Activated T-helper 2 cell treated with anti-CD3 and anti-CD28 coated beads, Interferon-gamma antibody, Interleukin-2, Interleukin-4, amounts not matched to agents 10 μg/mL and 5 μg/mL and 100 μg/mL, durations not matched to agents 14 hours and 24 hours and 36 hours (primary cell): Measurements from ENCODE around the gene GFAP. TPM values are rescaled to one million over a fixed set of nuclear protein-coding genes. Genes with fewer than 3 reads are reported as not detected.

Experiments
- DNase-seq: peaks from one replicate; pipeline ENCODE4 v3.0.0; 2021; ENCODE audit warnings: low spot score
- H3K27ac Mint-ChIP-seq: one replicate; pipeline ENCODE4 v1.8.0; 2021; ENCODE audit warnings: mixed read lengths
- H3K27me3 Mint-ChIP-seq: one replicate; pipeline ENCODE4 v1.8.0; 2021; ENCODE audit warnings: low read depth, mixed read lengths
- H3K36me3 Mint-ChIP-seq: one replicate; pipeline ENCODE4 v1.8.0; 2021; ENCODE audit warnings: low read depth, mixed read lengths
- H3K4me1 Mint-ChIP-seq: one replicate; pipeline ENCODE4 v1.8.0; 2021; ENCODE audit warnings: low read depth, mixed read lengths
- H3K4me3 Mint-ChIP-seq: one replicate; pipeline ENCODE4 v1.8.0; 2021; ENCODE audit warnings: low read depth, mild to moderate bottlenecking, moderate library complexity, mixed read lengths
- H3K9me3 Mint-ChIP-seq: one replicate; pipeline ENCODE4 v1.8.0; 2021; ENCODE audit warnings: mixed read lengths
- intact Hi-C: fragments of 100-400 bp; cut with micrococcal nuclease; formaldehyde crosslinking; loops from one replicate; pipeline ENCODE4 v1.15.1; 2023
- total RNA-seq: library from RNA; stranded (reverse); gene quantifications from 2 replicates; pipeline ENCODE4 v1.2.3, GENCODE V29; 2022

The GFAP gene
- total RNA-seq, 1 donor from 2014 or later, result 0.34 TPM

- DNase-seq, result no peak
- peaks cover 4% of the 10 kb centered on the region for H3K27me3 Mint-ChIP-seq
- peaks cover 71% of the 10 kb centered on the region for H3K36me3 Mint-ChIP-seq
- intact Hi-C loops, result no loop called here
- no peak overlapping the region for H3K27ac Mint-ChIP-seq
- no peaks in the 10 kb centered on the region for H3K4me1 Mint-ChIP-seq
- no peak overlapping the region for H3K4me3 Mint-ChIP-seq
- no peaks in the 10 kb centered on the region for H3K9me3 Mint-ChIP-seq
Observed at GRCh38 chr17:44927696-44928095, 12.4 kb upstream of the GFAP start.

GRCh38 chr17:44926821-44927525, 11.7 kb upstream of the GFAP start:
- Mint-ChIP-seq H3K27ac (no peak overlapping the region), H3K4me1 (no peaks in the 10 kb centered on the region), H3K36me3 (peaks cover 68% of the 10 kb centered on the region), H3K4me3 (no peak overlapping the region), H3K9me3 (no peaks in the 10 kb centered on the region), H3K27me3 (peaks cover 4% of the 10 kb centered on the region)
- no peak for DNase-seq
- intact Hi-C loops, result no loop called here

DNA sequence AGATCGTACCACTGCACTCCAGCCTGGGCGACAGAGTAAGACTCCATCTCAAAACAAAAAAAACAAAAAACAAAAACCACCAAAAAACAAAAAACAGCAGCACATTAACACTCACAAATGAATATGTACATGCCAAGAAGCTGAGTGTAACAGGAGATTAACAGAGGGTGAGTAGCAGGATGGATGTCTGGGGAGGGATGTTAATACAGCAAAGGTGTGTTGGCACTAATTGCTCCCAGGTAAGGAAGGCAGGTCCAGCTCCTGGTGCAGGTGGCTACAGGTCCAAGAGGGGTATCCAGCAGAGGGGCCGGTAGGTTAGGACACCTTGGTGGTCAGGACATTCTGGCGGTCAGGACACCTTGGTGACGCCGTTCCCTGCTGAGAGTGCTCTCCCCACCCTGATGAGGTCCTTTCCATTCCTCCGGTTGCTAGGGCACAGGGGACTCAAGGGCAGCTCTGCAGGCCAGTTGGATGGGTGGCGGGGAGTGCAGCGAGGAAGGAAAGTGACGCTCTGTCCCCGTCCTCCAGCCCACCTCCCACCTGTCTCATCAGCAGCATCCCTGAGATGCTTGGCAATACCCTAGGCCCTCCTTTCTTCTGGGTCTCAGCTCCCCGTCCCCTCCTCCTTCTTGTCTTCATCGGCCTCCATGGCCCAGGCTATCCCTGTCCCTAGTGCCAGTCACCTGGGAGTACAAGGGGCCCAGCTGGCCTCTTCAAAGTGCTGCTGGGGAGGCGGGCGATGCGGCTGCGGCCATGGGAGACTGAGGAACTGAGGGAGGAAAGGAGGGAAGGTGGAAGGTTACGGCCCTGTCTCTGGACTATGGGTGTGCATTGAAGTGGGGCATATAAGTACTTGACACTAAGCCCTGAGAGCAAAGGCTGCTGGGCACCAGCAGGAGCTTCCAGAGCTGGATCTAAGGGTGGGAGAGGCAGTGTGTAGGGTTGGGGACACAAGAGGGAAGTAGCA, 10.7 kb upstream of the GFAP start:
- Mint-ChIP-seq H3K36me3 (peaks cover 59% of the 10 kb centered on the region), H3K9me3 (no peaks in the 10 kb centered on the region), H3K27me3 (peaks cover 10% of the 10 kb centered on the region), H3K4me1 (no peaks in the 10 kb centered on the region), H3K4me3 (no peak overlapping the region), H3K27ac (no peak overlapping the region)
- intact Hi-C loops, result no loop called here
- DNase-seq, result no peak

DNA sequence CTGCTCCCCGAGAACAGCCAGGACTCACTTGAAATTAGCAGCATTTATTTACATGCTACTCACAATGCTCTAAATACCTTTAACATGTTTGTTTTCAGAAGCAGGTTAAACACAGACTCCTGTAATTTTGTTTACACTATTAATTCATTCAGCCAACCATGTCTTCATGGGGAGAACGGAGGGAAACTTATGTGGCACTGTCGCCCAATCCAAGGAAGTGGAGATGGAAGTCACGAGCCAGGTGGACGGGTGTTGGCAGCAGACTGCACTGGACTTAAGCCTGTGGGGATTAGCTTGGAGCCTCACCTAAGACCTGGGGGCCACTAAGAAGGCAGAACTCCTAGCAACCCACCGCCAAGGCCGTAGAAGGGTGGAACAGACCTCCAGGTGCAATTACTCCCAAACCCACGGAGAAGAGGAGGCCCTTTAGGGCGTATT, 8.8 kb upstream of the GFAP start:
- Mint-ChIP-seq H3K4me3 (no peak overlapping the region), H3K27ac (no peak overlapping the region), H3K9me3 (no peaks in the 10 kb centered on the region), H3K27me3 (peaks cover 20% of the 10 kb centered on the region), H3K4me1 (no peaks in the 10 kb centered on the region), H3K36me3 (peaks cover 42% of the 10 kb centered on the region)
- intact Hi-C loops, result no loop called here
- no peak for DNase-seq

- Mint-ChIP-seq H3K4me1 (no peaks in the 10 kb centered on the region), H3K36me3 (peaks cover 32% of the 10 kb centered on the region), H3K4me3 (no peak overlapping the region), H3K9me3 (no peaks in the 10 kb centered on the region), H3K27me3 (peaks cover 24% of the 10 kb centered on the region), H3K27ac (no peak overlapping the region)
- intact Hi-C loops, result no loop called here
- no peak for DNase-seq
Observed at GRCh38 chr17:44922746-44923470, 7.6 kb upstream of the GFAP start.

- H3K36me3 Mint-ChIP-seq, result peaks cover 25% of the 10 kb centered on the region
- no peak overlapping the region for H3K27ac Mint-ChIP-seq
- H3K9me3 Mint-ChIP-seq, result no peaks in the 10 kb centered on the region
- intact Hi-C loops, result no loop called here
- no peak overlapping the region for H3K4me3 Mint-ChIP-seq
- H3K4me1 Mint-ChIP-seq, result no peaks in the 10 kb centered on the region
- peaks cover 26% of the 10 kb centered on the region for H3K27me3 Mint-ChIP-seq
- DNase-seq, result no peak
Observed at GRCh38 chr17:44922136-44922535, 6.8 kb upstream of the GFAP start.

GRCh38 chr17:44921122-44921882, 6.0 kb upstream of the GFAP start:
- Mint-ChIP-seq H3K27ac (no peak overlapping the region), H3K4me1 (no peaks in the 10 kb centered on the region), H3K36me3 (peaks cover 18% of the 10 kb centered on the region), H3K4me3 (no peak overlapping the region), H3K9me3 (no peaks in the 10 kb centered on the region), H3K27me3 (peaks cover 26% of the 10 kb centered on the region)
- no peak for DNase-seq
- intact Hi-C loops, result no loop called here

- Mint-ChIP-seq H3K4me1 (no peaks in the 10 kb centered on the region), H3K36me3 (peaks cover 13% of the 10 kb centered on the region), H3K27ac (no peak overlapping the region), H3K27me3 (peaks cover 26% of the 10 kb centered on the region), H3K4me3 (no peak overlapping the region), H3K9me3 (no peaks in the 10 kb centered on the region)
- intact Hi-C loops, result loop anchor here (1.0 kb wide), 1 partner anchor 102 kb away; no protein-coding TSS in a partner anchor
- DNase-seq, result no peak
Observed at GRCh38 chr17:44920565-44920940, 5.3 kb upstream of the GFAP start.

- no peaks in the 10 kb centered on the region for H3K4me1 Mint-ChIP-seq
Observed at GRCh38 chr17:44919885-44920564, 4.7 kb upstream of the GFAP start.

DNA sequence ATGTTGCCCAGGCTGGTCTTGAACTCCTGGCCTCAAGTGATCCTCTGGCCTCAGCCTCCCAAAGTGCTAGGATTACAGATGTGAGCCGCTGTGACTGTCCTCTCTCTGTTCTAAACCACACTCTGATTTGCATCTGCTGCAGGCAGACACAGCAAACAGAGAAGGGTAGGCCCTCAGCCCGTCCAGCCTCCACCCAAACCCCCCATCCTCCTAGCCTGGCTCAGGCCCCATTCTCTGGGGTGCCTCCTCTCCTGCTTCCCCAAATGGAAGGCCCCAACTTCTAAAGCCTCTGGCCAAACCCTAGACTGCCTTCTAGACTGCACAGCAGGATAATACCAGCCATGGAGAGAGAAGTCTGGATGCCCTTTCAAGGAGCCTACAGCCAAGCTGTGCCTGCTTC, 4.1 kb upstream of the GFAP start:
- no peak for DNase-seq
- intact Hi-C loops, result loop anchor here (10.0 kb wide), 1 partner anchor 275 kb away; no protein-coding TSS in a partner anchor
- H3K27ac Mint-ChIP-seq, result no peak overlapping the region

More at GRCh38 chr17:44919885-44920564, 4.7 kb upstream of the GFAP start:
- Mint-ChIP-seq H3K9me3 (no peaks in the 10 kb centered on the region), H3K27me3 (peaks cover 26% of the 10 kb centered on the region), H3K4me3 (no peak overlapping the region), H3K36me3 (peaks cover 10% of the 10 kb centered on the region), H3K27ac (no peak overlapping the region)
- DNase-seq, result peak; percentile 50
- intact Hi-C loops, result loop anchor here (1.0 to 10.0 kb wide), 2 partner anchors 102 to 275 kb away; no protein-coding TSS in a partner anchor

DNA sequence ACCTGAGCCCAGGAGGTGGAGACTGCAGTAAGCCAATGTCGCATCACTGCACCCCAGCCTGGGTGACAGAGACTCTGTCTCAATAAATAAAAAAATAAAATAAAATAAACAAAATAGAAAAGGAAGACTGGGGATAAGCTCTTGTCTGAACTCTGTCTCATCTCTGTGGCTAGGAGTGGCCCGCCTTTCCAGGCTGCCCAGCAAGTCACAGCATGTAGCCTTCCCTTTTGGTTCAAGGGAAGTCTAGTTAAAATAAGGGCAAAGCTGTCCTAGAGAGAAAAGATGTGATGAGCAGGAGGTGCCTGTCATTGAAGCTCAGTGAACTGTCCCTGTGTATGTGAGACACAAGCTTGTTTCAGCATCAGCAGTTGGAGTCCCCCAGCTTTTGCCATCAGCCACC, 2.7 kb upstream of the GFAP start:
- no peaks in the 10 kb centered on the region for H3K9me3 Mint-ChIP-seq
- intact Hi-C loops, result loop anchor here (10.0 kb wide), 1 partner anchor 277 kb away; no protein-coding TSS in a partner anchor
- no peak overlapping the region for H3K4me3 Mint-ChIP-seq
- no peak overlapping the region for H3K27ac Mint-ChIP-seq
- peaks cover 35% of the 10 kb centered on the region for H3K27me3 Mint-ChIP-seq
- no peak for DNase-seq
- H3K4me1 Mint-ChIP-seq, result peaks cover 5% of the 10 kb centered on the region
- no peaks in the 10 kb centered on the region for H3K36me3 Mint-ChIP-seq

More for the DNA sequence above, 4.1 kb upstream of the GFAP start:
- no peaks in the 10 kb centered on the region for H3K4me1 Mint-ChIP-seq
- H3K27me3 Mint-ChIP-seq, result peaks cover 29% of the 10 kb centered on the region
- no peak overlapping the region for H3K4me3 Mint-ChIP-seq
- H3K36me3 Mint-ChIP-seq, result peaks cover 4% of the 10 kb centered on the region
- H3K9me3 Mint-ChIP-seq, result no peaks in the 10 kb centered on the region
